H9 (cell line): ENCODE measurements around the gene KCNG2. TPM values are rescaled to one million over a fixed set of nuclear protein-coding genes. Genes with fewer than 3 reads are reported as not detected.
A peak's percentile ranks its signal among the peaks of the same experiment; 100 is the strongest.

Source experiments
- DNase-seq: peaks from one replicate; pipeline ENCODE4 v3.0.0-alpha.2; 2017
- H2AFZ ChIP-seq: one replicate; pipeline ENCODE4 v1.6.1; 2013; ENCODE audit warnings: mild to moderate bottlenecking, low read length, control low read depth, moderate library complexity
- H2AK5ac ChIP-seq: 2 replicates; pipeline ENCODE4 v1.6.1; 2013; ENCODE audit warnings: low read length, control low read depth, mixed read lengths; ENCODE audit not compliant: insufficient read length
- H2BK120ac ChIP-seq: one replicate; pipeline ENCODE4 v1.6.1; 2013; ENCODE audit warnings: low read depth, mild to moderate bottlenecking, low read length, control low read depth, inconsistent platforms; ENCODE audit not compliant: poor library complexity, severe bottlenecking
- H2BK12ac ChIP-seq: 2 replicates; pipeline ENCODE4 v1.6.1; 2013; ENCODE audit warnings: low read length, control low read depth, mixed read lengths, low read depth; ENCODE audit not compliant: insufficient read length
- H2BK15ac ChIP-seq: 2 replicates; pipeline ENCODE4 v1.6.1; 2013; ENCODE audit warnings: low read depth, low read length, control low read depth
- H2BK20ac ChIP-seq: one replicate; pipeline ENCODE4 v1.6.1; 2013; ENCODE audit warnings: low read depth, mild to moderate bottlenecking, low read length, control low read depth, inconsistent platforms; ENCODE audit not compliant: poor library complexity, severe bottlenecking
- H2BK5ac ChIP-seq: 2 replicates; pipeline ENCODE4 v1.6.1; 2013; ENCODE audit warnings: low read length, control low read depth, mixed read lengths; ENCODE audit not compliant: insufficient read length
- H3K14ac ChIP-seq: 2 replicates; pipeline ENCODE4 v1.6.1; 2013; ENCODE audit warnings: low read length, control low read depth; ENCODE audit not compliant: insufficient read depth
- H3K18ac ChIP-seq: 2 replicates; pipeline ENCODE4 v1.6.1; 2013; ENCODE audit warnings: low read depth, mild to moderate bottlenecking, mixed read lengths, low read length, control low read depth; ENCODE audit not compliant: insufficient read length
- H3K23ac ChIP-seq: 2 replicates; pipeline ENCODE4 v1.6.1; 2013; ENCODE audit warnings: low read length, control low read depth, mixed read lengths, low read depth; ENCODE audit not compliant: insufficient read length
- H3K23me2 ChIP-seq: 2 replicates; pipeline ENCODE4 v1.6.1; 2013; ENCODE audit warnings: low read depth, mild to moderate bottlenecking, mixed read lengths, low read length, control low read depth; ENCODE audit not compliant: insufficient read length, poor library complexity, severe bottlenecking
- H3K27ac ChIP-seq: 2 replicates; pipeline ENCODE4 v1.5.1; 2013; ENCODE audit warnings: low read length, control low read depth, mixed read lengths, low read depth; ENCODE audit not compliant: insufficient read length
- H3K27me3 ChIP-seq: 2 replicates; pipeline ENCODE4 v1.6.1; 2013; ENCODE audit warnings: low read length, control low read depth, inconsistent platforms; ENCODE audit not compliant: insufficient read depth
- H3K4ac ChIP-seq: 2 replicates; pipeline ENCODE4 v1.6.1; 2013; ENCODE audit warnings: low read depth, mild to moderate bottlenecking, control low read depth, inconsistent platforms, low read length, moderate library complexity
- H3K4me1 ChIP-seq: 2 replicates; pipeline ENCODE4 v1.6.1; 2013; ENCODE audit warnings: low read length, control low read depth, inconsistent platforms; ENCODE audit not compliant: insufficient read depth
- H3K4me2 ChIP-seq: 2 replicates; pipeline ENCODE4 v1.6.1; 2013; ENCODE audit warnings: low read length, control low read depth, mixed read lengths; ENCODE audit not compliant: insufficient read length, insufficient read depth
- H3K56ac ChIP-seq: 2 replicates; pipeline ENCODE4 v1.6.1; 2013; ENCODE audit warnings: low read depth, mild to moderate bottlenecking, mixed read lengths, low read length, control low read depth; ENCODE audit not compliant: insufficient read length
- H3K79me1 ChIP-seq: 2 replicates; pipeline ENCODE4 v1.6.1; 2013; ENCODE audit warnings: low read depth, mild to moderate bottlenecking, moderate library complexity, low read length, control low read depth, inconsistent platforms; ENCODE audit not compliant: insufficient read depth, poor library complexity, severe bottlenecking
- H3K79me2 ChIP-seq: 2 replicates; pipeline ENCODE4 v1.6.1; 2013; ENCODE audit warnings: low read length, control low read depth, inconsistent platforms; ENCODE audit not compliant: insufficient read depth
- H3K9ac ChIP-seq: 2 replicates; pipeline ENCODE4 v1.6.1; 2013; ENCODE audit warnings: low read length, control low read depth, mixed read lengths; ENCODE audit not compliant: insufficient read length; ENCODE audit errors: extremely low read depth
- H3K9me3 ChIP-seq: one replicate; pipeline ENCODE4 v1.6.1; 2013; ENCODE audit warnings: low read depth, low read length, inconsistent platforms; ENCODE audit not compliant: control insufficient read depth
- H3T11ph ChIP-seq: one replicate; pipeline ENCODE4 v1.6.1; 2013; ENCODE audit warnings: mild to moderate bottlenecking, low read length, control low read depth, inconsistent platforms
- H4K20me1 ChIP-seq: one replicate; pipeline ENCODE4 v1.6.1; 2013; ENCODE audit not compliant: control insufficient read depth, insufficient read length, insufficient read depth
- H4K5ac ChIP-seq: 2 replicates; pipeline ENCODE4 v1.6.1; 2013; ENCODE audit warnings: low read depth, mild to moderate bottlenecking, mixed read lengths, low read length, control low read depth; ENCODE audit not compliant: insufficient read length
- H4K8ac ChIP-seq: replicated peaks from 2 replicates; pipeline ENCODE4 v1.6.1; 2013; ENCODE audit warnings: low read length, control low read depth, mixed read lengths, low read depth; ENCODE audit not compliant: insufficient read length
- H4K91ac ChIP-seq: 2 replicates; pipeline ENCODE4 v1.6.1; 2013; ENCODE audit warnings: low read depth, mild to moderate bottlenecking, moderate library complexity, mixed read lengths, low read length, control low read depth; ENCODE audit not compliant: insufficient read length
- H3K27ac Mint-ChIP-seq, 3 experiments: 2 replicates in 2 of 3; 3 replicates in 1 of 3; pipeline ENCODE4 v1.8.0; 2020 to 2021; ENCODE audit warnings: mixed read lengths in 3 of 3, mild to moderate bottlenecking in 1 of 3, moderate library complexity in 1 of 3
- H3K27me3 Mint-ChIP-seq: 2 replicates; pipeline ENCODE4 v1.8.0; 2021; ENCODE audit warnings: low read depth, mild to moderate bottlenecking, moderate library complexity, mixed read lengths
- H3K36me3 Mint-ChIP-seq, 3 experiments: 2 replicates in 2 of 3; 3 replicates in 1 of 3; pipeline ENCODE4 v1.8.0; 2020 to 2021; ENCODE audit warnings: low read depth in 3 of 3, mixed read lengths in 3 of 3; ENCODE audit not compliant: insufficient read depth in 1 of 3
- H3K4me1 Mint-ChIP-seq, 2 experiments: 2 replicates each; pipeline ENCODE4 v1.8.0; 2020; ENCODE audit warnings: mixed read lengths in 2 of 2
- H3K4me3 Mint-ChIP-seq, 2 experiments: 2 replicates in 1 of 2; 3 replicates in 1 of 2; pipeline ENCODE4 v1.8.0; 2020 to 2021; ENCODE audit warnings: mild to moderate bottlenecking in 2 of 2, mixed read lengths in 2 of 2, moderate library complexity in 1 of 2
- H3K9me3 Mint-ChIP-seq, 2 experiments: 2 replicates in 1 of 2; 3 replicates in 1 of 2; pipeline ENCODE4 v1.8.0; 2020; ENCODE audit warnings: mild to moderate bottlenecking in 2 of 2, mixed read lengths in 2 of 2, moderate library complexity in 1 of 2
- WGBS: extraction: QIAGEN DNeasy Blood & Tissue Kit; methylation state at CpG from one replicate; pipeline ENCODE4 v1.1.7; 2013; ENCODE audit warnings: missing lambda C conversion rate, low lambda C conversion rate, mixed read lengths; ENCODE audit not compliant: insufficient read length; ENCODE audit errors: extremely low coverage; 5-methylcytosine and 5-hydroxymethylcytosine counted together
- total RNA-seq: library from RNA; stranded (reverse); gene quantifications from 2 replicates; pipeline ENCODE4 v1.2.1, GENCODE V29; 2021
- TF ChIP-seq, protein P1 (sequence below): fragments of 200-600 bp; sonication (generic); conservative IDR thresholded peaks from 3 replicates; pipeline ENCODE4 v1.8.0; 2021; ENCODE audit warnings: antibody characterized with exemption, mild to moderate bottlenecking

Gene KCNG2
- total RNA-seq, 1 experiment from 2014 or later = 0.15 TPM

GRCh38 chr18:79944126-79944731 is 146.5 kb downstream of the KCNG2 start:
- Histone ChIP-seq H4K8ac (no peak overlapping the region), H3K14ac (no peak overlapping the region), H3K4me1 (no peaks in the 10 kb centered on the region), H3K4ac (no peak overlapping the region), H3K23ac (no peak overlapping the region), H3K79me2 (no peaks in the 10 kb centered on the region), H3K9ac (no peak overlapping the region), H3K18ac (no peak overlapping the region), H3K56ac (no peak overlapping the region), H2BK5ac (no peak overlapping the region), H3K27ac (no peak overlapping the region), H3T11ph (no peak overlapping the region), H2BK15ac (no peak overlapping the region), H2AK5ac (no peak overlapping the region), H2BK120ac (no peak overlapping the region), H4K5ac (no peak overlapping the region), H4K20me1 (no peaks in the 10 kb centered on the region), H3K23me2 (no peaks in the 10 kb centered on the region), H3K27me3 (no peaks in the 10 kb centered on the region), H2AFZ (no peak overlapping the region), H3K4me2 (no peak overlapping the region), H3K9me3 (no peaks in the 10 kb centered on the region), H4K91ac (no peak overlapping the region), H2BK12ac (no peak overlapping the region), H3K79me1 (no peaks in the 10 kb centered on the region), H2BK20ac (no peak overlapping the region)
- Mint-ChIP-seq H3K36me3 (peaks cover 0 to 16% (median 7%) of the 10 kb centered on the region in 3 experiments; a peak in 5 of 7 replicates), H3K9me3 (no peaks in the 10 kb centered on the region; a peak in 1 of 5 replicates), H3K27me3 (peaks cover 13% of the 10 kb centered on the region), H3K4me3 (no peak overlapping the region), H3K27ac (no peak overlapping the region), H3K4me1 (peaks cover 7 to 17% of the 10 kb centered on the region in 2 experiments)
- no CpG with 5 or more reads among the region's 11 CpGs for WGBS
- TF ChIP-seq, protein P1, sequence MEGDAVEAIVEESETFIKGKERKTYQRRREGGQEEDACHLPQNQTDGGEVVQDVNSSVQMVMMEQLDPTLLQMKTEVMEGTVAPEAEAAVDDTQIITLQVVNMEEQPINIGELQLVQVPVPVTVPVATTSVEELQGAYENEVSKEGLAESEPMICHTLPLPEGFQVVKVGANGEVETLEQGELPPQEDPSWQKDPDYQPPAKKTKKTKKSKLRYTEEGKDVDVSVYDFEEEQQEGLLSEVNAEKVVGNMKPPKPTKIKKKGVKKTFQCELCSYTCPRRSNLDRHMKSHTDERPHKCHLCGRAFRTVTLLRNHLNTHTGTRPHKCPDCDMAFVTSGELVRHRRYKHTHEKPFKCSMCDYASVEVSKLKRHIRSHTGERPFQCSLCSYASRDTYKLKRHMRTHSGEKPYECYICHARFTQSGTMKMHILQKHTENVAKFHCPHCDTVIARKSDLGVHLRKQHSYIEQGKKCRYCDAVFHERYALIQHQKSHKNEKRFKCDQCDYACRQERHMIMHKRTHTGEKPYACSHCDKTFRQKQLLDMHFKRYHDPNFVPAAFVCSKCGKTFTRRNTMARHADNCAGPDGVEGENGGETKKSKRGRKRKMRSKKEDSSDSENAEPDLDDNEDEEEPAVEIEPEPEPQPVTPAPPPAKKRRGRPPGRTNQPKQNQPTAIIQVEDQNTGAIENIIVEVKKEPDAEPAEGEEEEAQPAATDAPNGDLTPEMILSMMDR = no peak
- DNase-seq = peak; percentile 28
